HG03066 (cell line): ENCODE results near the gene TMEM94.

ENCODE experiments used
- ATAC-seq: cut with Tn5 transposase; IDR thresholded peaks from one replicate; pipeline ENCODE4 v1.9.1; 2021; ENCODE audit warnings: low read depth; ENCODE audit not compliant: unreplicated experiment

TMEM94 gene

DNA sequence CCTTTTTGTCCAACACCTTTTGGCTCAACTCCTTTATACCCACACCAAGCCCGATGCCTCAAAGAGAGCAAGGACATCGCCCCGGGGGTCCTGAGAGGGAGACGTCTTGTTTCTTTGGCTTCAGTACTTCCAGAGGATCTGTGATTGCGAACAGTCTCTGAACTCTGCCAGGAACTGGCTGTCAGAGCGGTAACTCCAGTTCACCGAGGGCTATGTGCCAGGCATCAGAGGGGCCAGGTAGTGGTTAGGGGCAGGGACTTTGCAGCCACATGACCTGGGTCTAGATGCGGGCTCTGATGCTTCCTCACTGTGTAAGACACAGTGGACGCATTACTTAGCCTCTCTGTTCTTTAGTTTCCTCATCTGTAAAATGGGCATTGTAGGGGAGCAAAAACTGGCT lies 90.7 kb downstream of the TMEM94 start:
- no peak for ATAC-seq

DNA sequence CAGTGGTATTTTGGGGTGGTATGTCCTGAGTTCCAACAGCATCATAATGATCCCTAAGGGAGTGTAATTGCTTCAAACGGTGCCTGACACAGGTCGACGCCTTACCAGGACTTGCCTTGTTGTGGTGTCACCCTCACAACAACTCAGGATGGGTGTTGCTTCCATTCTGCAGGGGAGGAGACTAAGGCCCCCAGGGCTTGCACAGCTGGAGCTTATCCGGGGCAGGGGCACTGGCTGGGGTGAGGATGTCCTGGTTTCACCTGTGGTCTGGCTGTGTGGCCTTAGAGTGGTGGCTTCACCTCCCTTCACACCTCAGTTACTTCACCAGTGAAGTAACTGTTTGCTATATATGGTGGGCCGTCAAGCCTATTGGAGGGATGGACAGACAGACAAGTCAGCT lies 92.4 kb downstream of the TMEM94 start:
- ATAC-seq, result no peak
